SKM-1 treated with dmso at 0.1 percent for 144 hours (cell line): ENCODE results near the gene GNG13.
"Not testable (repeated sequence)": the region's sequence is repeated elsewhere in the genome, so short reads cannot be mapped to it uniquely, and the experiment has no call there.

Source experiments
- DNase-seq: peaks from one replicate; lab custom pipeline; 2025; ENCODE audit not compliant: unreplicated experiment; lab: John Stamatoyannopoulos, UW

GNG13 gene

GRCh38 chr16:799948-800833 is at the start of gene GNG13:
Gene GNG13 (minus strand): TSS chr16:800734. CDS start chr16:799077, 1,657 bp downstream.
- DNase-seq, result no peak

GRCh38 chr16:848510-849253 is 48.1 kb upstream of the GNG13 start:
- no peak for DNase-seq

GRCh38 chr16:847681-848445 is 47.3 kb upstream of the GNG13 start:
- no peak for DNase-seq

GRCh38 chr16:847151-847550 is 46.6 kb upstream of the GNG13 start:
- DNase-seq, result no peak

- DNase-seq, result no peak
Observed at GRCh38 chr16:845351-845745, 44.8 kb upstream of the GNG13 start.

GRCh38 chr16:844638-845350 is 44.3 kb upstream of the GNG13 start:
- DNase-seq, result no peak

GRCh38 chr16:843771-844170 is 43.2 kb upstream of the GNG13 start:
- DNase-seq, result no peak

GRCh38 chr16:842711-843560 is 42.4 kb upstream of the GNG13 start:
- DNase-seq, result no peak

- no peak for DNase-seq
Observed at GRCh38 chr16:842061-842476, 41.5 kb upstream of the GNG13 start.

GRCh38 chr16:841455-842060 is 41.0 kb upstream of the GNG13 start:
- DNase-seq, result no peak

GRCh38 chr16:840561-841454 is 40.3 kb upstream of the GNG13 start:
- DNase-seq, result no peak

- no peak for DNase-seq
Observed at GRCh38 chr16:839643-840408, 39.3 kb upstream of the GNG13 start.

GRCh38 chr16:838741-839140 is 38.2 kb upstream of the GNG13 start:
- no peak for DNase-seq

GRCh38 chr16:836822-837221 is 36.3 kb upstream of the GNG13 start:
- DNase-seq, result not testable (repeated sequence)

GRCh38 chr16:836221-836620 is 35.7 kb upstream of the GNG13 start:
- no peak for DNase-seq

- DNase-seq, result no peak
Observed at GRCh38 chr16:835373-835772, 34.8 kb upstream of the GNG13 start.

- no peak for DNase-seq
Observed at GRCh38 chr16:833411-833810, 32.9 kb upstream of the GNG13 start.
